Urinary bladder (tissue), 4 donors: ENCODE data around the gene MRPS5. TPM values are rescaled to one million over a fixed set of nuclear protein-coding genes. Genes with fewer than 3 reads are reported as not detected.
A peak's percentile ranks its signal among the peaks of the same experiment; 100 is the strongest.
"Not testable (repeated sequence)": the region's sequence is repeated elsewhere in the genome, so short reads cannot be mapped to it uniquely, and the experiment has no call there.

Experiments
- DNase-seq: peaks from one replicate; pipeline ENCODE4 v3.0.0-alpha.2; 2015; ENCODE audit errors: extremely low spot score
- H3K27ac ChIP-seq: one replicate; pipeline ENCODE4 v1.5.1; 2013; ENCODE audit warnings: low read depth, mild to moderate bottlenecking, moderate library complexity
- H3K36me3 ChIP-seq: one replicate; pipeline ENCODE4 v1.6.1; 2013; ENCODE audit warnings: mild to moderate bottlenecking, moderate library complexity; ENCODE audit not compliant: insufficient read depth
- H3K4me1 ChIP-seq: one replicate; pipeline ENCODE4 v1.6.1; 2013; ENCODE audit warnings: mild to moderate bottlenecking, moderate library complexity; ENCODE audit not compliant: insufficient read depth
- H3K4me3 ChIP-seq: one replicate; pipeline ENCODE4 v1.5.1; 2013; ENCODE audit warnings: low read depth, low read length
- WGBS: extraction: QIAGEN DNeasy Blood & Tissue Kit; methylation state at CpG from one replicate; pipeline ENCODE4 v1.1.7; 2013; 5-methylcytosine and 5-hydroxymethylcytosine counted together
- polyA plus RNA-seq: library from polyadenylated mRNA; stranded (reverse); fragments of 200-250 nt; gene quantifications from one replicate; pipeline ENCODE4 v1.2.3, GENCODE V29; 2013
- total RNA-seq: library from RNA; depleted of rRNA; stranded (reverse); fragments of >200 nt; gene quantifications from one replicate; pipeline ENCODE4 v1.2.3, GENCODE V29; 2014
- donor health status: healthy with polysubstance abuse.
- donor health status: healthy.

Gene MRPS5
- total and polyA plus RNA-seq, 2 donors: 43.5 to 49.3 TPM

- Histone ChIP-seq H3K36me3 (no peaks in the 10 kb centered on the region), H3K4me3 (no peak overlapping the region), H3K4me1 (peaks cover under 1% of the 10 kb centered on the region), H3K27ac (no peak overlapping the region)
- 15% methylated on average over 7 of the region's 7 CpGs for WGBS
- peak; percentile 17 for DNase-seq
Observed at GRCh38 chr2:95115418-95115817, 6.2 kb downstream of the MRPS5 start.

- H3K36me3 ChIP-seq: peaks cover 5% of the 10 kb centered on the region
- DNase-seq: no peak
- WGBS: 95% methylated on average over 7 of the region's 7 CpGs
- H3K4me3 ChIP-seq: no peak overlapping the region
- no peak overlapping the region for H3K27ac ChIP-seq
- no peaks in the 10 kb centered on the region for H3K4me1 ChIP-seq
Observed at GRCh38 chr2:95113464-95113863, 8.1 kb downstream of the MRPS5 start.

- DNase-seq: no peak
- no peak overlapping the region for H3K27ac ChIP-seq
- no peaks in the 10 kb centered on the region for H3K4me1 ChIP-seq
- H3K4me3 ChIP-seq: no peak overlapping the region
- peaks cover 10% of the 10 kb centered on the region for H3K36me3 ChIP-seq
Observed at GRCh38 chr2:95110395-95110794, 11.2 kb downstream of the MRPS5 start.

GRCh38 chr2:95109260-95109659 is 12.3 kb downstream of the MRPS5 start:
- Histone ChIP-seq H3K36me3 (peaks cover 11% of the 10 kb centered on the region), H3K4me3 (no peak overlapping the region), H3K4me1 (no peaks in the 10 kb centered on the region), H3K27ac (no peak overlapping the region)
- WGBS: 87% methylated on average over 6 of the region's 6 CpGs
- no peak for DNase-seq

- Histone ChIP-seq H3K4me1 (no peaks in the 10 kb centered on the region), H3K27ac (no peak overlapping the region), H3K36me3 (peaks cover 11% of the 10 kb centered on the region), H3K4me3 (no peak overlapping the region)
- DNase-seq: no peak
- WGBS: 94% methylated on average over 2 of the region's 2 CpGs
Observed at GRCh38 chr2:95106081-95106480, 15.5 kb downstream of the MRPS5 start.

- no peak for DNase-seq
- no peaks in the 10 kb centered on the region for H3K4me1 ChIP-seq
- no peak overlapping the region for H3K4me3 ChIP-seq
- H3K27ac ChIP-seq: no peak overlapping the region
- WGBS: 93% methylated on average over 8 of the region's 8 CpGs
- peaks cover 10% of the 10 kb centered on the region for H3K36me3 ChIP-seq
Observed at GRCh38 chr2:95104606-95105005, 17.0 kb downstream of the MRPS5 start.

GRCh38 chr2:95099910-95100309 is 21.7 kb downstream of the MRPS5 start:
- Histone ChIP-seq H3K4me1 (no peaks in the 10 kb centered on the region), H3K27ac (no peak overlapping the region), H3K36me3 (no peaks in the 10 kb centered on the region), H3K4me3 (no peak overlapping the region)
- no peak for DNase-seq
- 94% methylated on average over 2 of the region's 2 CpGs for WGBS

- not testable (repeated sequence) for H3K36me3 ChIP-seq, H3K4me1 ChIP-seq, DNase-seq, H3K27ac ChIP-seq, H3K4me3 ChIP-seq
- WGBS: 92% methylated on average over 5 of the region's 5 CpGs
Observed at GRCh38 chr2:95098273-95098672, 23.3 kb downstream of the MRPS5 start.

- DNase-seq: no peak
- WGBS: 95% methylated on average over 6 of the region's 6 CpGs
- Histone ChIP-seq H3K4me3 (no peak overlapping the region), H3K27ac (no peak overlapping the region), H3K4me1 (no peaks in the 10 kb centered on the region), H3K36me3 (peaks cover 12% of the 10 kb centered on the region)
Observed at GRCh38 chr2:95091885-95092555, 29.6 kb downstream of the MRPS5 start.

GRCh38 chr2:95087379-95087778 is 34.2 kb downstream of the MRPS5 start:
- H3K27ac ChIP-seq: no peak overlapping the region
- no peaks in the 10 kb centered on the region for H3K4me1 ChIP-seq
- no peak for DNase-seq
- peaks cover 7% of the 10 kb centered on the region for H3K36me3 ChIP-seq
- WGBS: 90% methylated on average over 5 of the region's 5 CpGs
- H3K4me3 ChIP-seq: no peak overlapping the region

GRCh38 chr2:95086017-95086416 is 35.6 kb downstream of the MRPS5 start:
- H3K36me3 ChIP-seq: peaks cover 4% of the 10 kb centered on the region
- H3K27ac ChIP-seq: no peak overlapping the region
- no peaks in the 10 kb centered on the region for H3K4me1 ChIP-seq
- no peak overlapping the region for H3K4me3 ChIP-seq
- DNase-seq: no peak
- WGBS: 97% methylated on average over 1 of the region's 1 CpG

- no peak for DNase-seq
- Histone ChIP-seq H3K4me1 (no peaks in the 10 kb centered on the region), H3K36me3 (peaks cover 2% of the 10 kb centered on the region), H3K4me3 (no peak overlapping the region), H3K27ac (no peak overlapping the region)
- 93% methylated on average over 2 of the region's 2 CpGs for WGBS
Observed at GRCh38 chr2:95082477-95082876, 39.1 kb downstream of the MRPS5 start.

- H3K27ac ChIP-seq: no peak overlapping the region
- H3K4me3 ChIP-seq: no peak overlapping the region
- no peak for DNase-seq
- 26% methylated on average over 7 of the region's 7 CpGs for WGBS
- H3K4me1 ChIP-seq: no peaks in the 10 kb centered on the region
- H3K36me3 ChIP-seq: no peaks in the 10 kb centered on the region
Observed at GRCh38 chr2:95079199-95079683, 42.4 kb downstream of the MRPS5 start.

GRCh38 chr2:95077861-95078603 is 43.6 kb downstream of the MRPS5 start:
- no peak overlapping the region for H3K27ac ChIP-seq
- no peaks in the 10 kb centered on the region for H3K4me1 ChIP-seq
- no peaks in the 10 kb centered on the region for H3K36me3 ChIP-seq
- WGBS: 73% methylated on average over 10 of the region's 10 CpGs
- no peak overlapping the region for H3K4me3 ChIP-seq
- DNase-seq: no peak
